GM19328 (cell line): ENCODE measurements around the gene IFFO2.
"Not testable (repeated sequence)": the region's sequence is repeated elsewhere in the genome, so short reads cannot be mapped to it uniquely, and the experiment has no call there.

ENCODE experiments used
- ATAC-seq: cut with Tn5 transposase; IDR thresholded peaks from one replicate; pipeline ENCODE4 v1.9.1; 2021; ENCODE audit warnings: mild to moderate bottlenecking, moderate library complexity; ENCODE audit not compliant: unreplicated experiment

Gene IFFO2

DNA sequence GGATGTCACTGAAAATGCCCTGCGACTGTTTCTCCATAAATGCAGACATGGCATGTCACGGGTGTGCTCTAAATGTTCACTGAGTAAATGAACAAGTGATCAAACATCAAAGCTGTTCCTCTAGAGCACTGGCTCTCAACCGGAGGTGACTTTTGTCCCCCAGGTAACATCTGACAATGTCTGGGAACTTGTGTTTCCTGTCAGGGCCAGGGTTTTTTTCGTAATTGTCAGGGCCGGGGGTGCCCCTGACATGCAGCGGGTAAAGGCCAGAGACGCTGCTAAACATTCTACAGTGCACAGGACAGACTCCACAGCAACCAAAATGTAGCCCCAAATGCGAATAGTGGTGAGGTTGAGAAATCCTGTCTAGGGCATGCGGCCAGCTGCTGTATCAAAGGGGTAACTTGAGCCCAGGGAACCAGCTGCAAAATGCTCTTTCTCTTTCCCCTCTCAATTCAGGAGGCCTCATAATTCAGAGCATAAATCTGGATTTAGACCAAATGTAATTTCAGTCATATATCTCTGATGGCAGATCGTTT is 56.1 kb downstream of the IFFO2 start:
- ATAC-seq: no peak

DNA sequence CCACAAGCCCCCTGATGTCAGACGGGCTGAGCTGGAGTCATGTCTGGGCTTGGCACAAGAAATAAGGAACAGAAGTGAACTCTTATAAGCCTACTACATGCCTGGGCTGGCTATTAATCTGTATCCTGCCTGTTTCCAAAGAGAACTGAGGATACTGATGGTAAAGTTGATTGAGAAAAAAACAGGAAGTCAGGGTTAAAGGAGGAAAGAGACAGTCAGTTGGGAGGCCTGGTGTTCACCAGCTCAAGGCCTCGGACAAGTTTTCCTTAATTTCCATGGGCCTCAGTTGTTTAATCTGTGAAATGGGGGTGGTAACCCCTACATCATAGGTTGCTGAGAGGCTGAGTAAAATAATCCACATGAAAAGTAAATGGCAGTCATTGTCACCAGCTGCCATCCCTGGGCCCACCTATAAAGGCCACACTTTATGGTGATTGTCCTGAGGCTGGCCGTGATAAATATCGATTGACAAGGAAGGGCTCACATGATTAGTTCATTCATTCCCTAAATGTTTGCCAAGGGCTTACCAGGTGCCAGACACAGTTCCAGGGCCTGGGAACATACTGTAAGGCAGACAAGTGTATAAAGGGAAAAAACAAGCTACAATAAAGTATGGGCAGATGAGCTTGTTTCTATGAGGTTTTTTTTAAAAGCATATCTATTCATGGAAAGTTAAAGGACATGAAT is 57.0 kb downstream of the IFFO2 start:
- no peak for ATAC-seq

GRCh38 chr1:18898567-18898966 is 57.9 kb downstream of the IFFO2 start:
- ATAC-seq: no peak

GRCh38 chr1:18895317-18895716 is 61.2 kb downstream of the IFFO2 start:
- ATAC-seq: no peak

DNA sequence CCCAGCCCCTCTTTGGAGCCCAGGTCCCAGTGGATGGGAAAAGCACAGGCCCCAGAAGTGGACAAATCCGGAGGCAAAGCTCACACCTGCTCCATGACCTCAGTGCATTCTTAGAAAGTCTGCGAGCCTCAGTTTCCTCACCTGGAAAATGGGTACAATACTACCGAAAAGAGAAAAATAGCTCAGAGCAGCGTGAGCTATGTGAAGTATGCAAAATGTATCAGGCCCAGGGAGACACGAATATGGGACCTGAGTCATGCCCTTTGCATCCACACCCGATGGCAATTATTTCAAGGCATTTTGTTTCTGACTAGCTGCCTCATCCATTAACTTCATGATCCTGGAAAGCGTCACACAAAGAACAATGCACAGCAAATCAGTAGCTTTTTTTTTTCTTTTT is 63.4 kb downstream of the IFFO2 start:
- ATAC-seq: no peak

DNA sequence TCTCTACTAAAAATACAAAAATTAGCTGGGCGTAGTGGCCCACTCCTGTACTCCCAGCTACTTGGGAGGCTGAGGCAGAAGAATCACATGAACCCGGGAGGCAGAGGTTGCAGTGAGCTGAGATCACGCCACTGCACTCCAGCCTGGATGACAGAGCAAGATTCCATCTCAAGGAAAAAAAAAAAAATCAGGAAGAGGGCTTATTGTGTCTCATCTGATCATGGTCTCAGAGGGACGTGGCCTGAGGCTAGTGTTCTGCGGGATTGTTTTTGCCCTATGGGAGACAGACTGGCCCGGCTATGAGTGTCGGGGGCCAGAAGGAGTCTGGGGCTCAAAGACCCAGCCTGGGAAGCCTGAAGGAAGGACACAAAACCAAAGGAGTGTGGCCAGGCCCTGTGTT is 64.6 kb downstream of the IFFO2 start:
- not testable (repeated sequence) for ATAC-seq

DNA sequence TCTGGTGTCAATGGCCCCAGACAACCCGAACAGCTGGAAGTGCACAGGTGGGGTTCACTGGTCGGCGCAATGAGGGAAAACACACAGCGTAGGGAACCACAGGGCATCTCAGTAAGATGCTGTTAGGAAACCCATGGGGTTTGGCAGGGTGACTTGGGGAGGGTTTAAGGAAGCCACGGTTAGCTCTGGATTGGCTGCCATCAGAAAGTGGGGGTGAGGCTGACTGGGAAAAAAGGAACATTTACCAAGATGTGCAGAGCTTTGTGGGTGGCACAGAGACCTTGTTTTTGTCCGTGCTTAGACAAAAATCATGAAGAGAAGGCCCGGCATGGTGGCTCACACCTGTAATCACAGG is 65.1 kb downstream of the IFFO2 start:
- no peak for ATAC-seq

- no peak for ATAC-seq
Observed at GRCh38 chr1:18890706-18891425, 65.6 kb downstream of the IFFO2 start.

DNA sequence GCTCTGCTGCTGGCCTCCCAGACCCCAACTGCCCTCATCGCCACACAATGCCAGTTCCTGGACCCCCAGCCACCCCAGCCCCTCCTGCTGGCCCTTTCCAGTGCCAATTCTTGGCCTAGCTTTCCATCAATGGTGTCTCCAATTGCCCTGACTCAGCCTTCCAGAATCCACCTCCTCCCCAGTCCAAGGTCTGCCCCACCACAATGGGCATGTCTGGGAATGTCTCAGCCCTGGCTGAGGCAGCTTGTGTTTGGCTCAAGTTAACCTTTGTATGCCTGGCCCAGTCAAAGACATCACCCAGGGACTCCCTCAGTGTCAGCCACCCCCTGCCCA is 70.5 kb downstream of the IFFO2 start:
- ATAC-seq: no peak

DNA sequence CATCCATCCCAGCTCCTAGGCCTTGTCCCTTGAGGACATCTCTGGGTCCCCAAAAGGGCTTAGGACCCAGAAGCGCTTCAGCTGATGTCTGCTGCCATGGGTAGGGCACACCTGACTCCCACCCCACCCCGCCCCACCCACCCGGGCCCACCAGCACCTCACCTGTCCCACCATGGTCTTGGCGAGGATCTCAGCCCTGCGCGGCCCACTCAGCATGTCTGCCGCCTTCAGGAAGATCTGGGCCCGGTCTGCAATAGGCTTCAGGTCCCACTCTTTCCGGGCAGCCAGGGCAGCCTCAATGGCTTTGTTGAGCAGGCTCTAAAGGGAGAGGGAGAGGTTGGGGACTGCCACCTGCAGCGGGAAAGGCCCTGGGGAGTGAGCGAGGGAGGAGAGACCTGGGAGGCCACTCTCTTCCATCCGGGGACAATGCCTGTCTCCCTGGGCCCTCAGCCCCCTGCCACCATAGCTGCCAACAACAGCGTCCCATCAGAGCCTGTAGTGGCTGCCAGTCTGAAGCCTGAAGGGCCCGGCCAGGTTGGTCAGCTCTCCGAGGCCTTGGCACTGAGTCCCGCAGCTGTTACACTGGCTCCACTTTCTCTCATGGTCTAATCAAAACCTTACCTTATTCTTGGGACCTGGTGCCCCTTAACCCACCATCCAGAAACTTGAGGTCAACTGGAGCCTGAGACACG is 71.0 kb downstream of the IFFO2 start:
- ATAC-seq: no peak

GRCh38 chr1:18884727-18885126 is 71.7 kb downstream of the IFFO2 start:
- no peak for ATAC-seq

- no peak for ATAC-seq
Observed at GRCh38 chr1:18884419-18884717, 72.1 kb downstream of the IFFO2 start.

GRCh38 chr1:18883636-18884418 is 72.6 kb downstream of the IFFO2 start:
- ATAC-seq: no peak

DNA sequence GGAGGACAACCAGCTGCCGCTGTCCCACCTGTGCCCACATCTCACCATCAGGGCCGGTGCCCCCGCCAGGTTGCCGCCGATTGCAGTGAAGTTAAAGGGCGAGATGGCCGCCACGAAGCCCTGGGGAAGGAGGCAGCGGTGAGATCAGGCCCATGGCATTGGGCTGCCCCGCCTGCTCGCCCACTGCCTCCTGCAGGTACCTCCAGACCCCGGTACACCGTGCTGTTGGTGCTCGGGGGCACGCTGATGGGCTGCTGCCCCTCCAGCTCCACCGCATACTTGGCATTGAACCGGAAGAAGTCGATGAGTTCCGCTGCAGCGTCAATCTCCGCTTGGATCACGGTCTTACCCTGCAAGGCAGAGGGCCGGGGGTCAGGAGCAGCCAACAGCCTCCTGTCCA is 73.4 kb downstream of the IFFO2 start:
- ATAC-seq: no peak

DNA sequence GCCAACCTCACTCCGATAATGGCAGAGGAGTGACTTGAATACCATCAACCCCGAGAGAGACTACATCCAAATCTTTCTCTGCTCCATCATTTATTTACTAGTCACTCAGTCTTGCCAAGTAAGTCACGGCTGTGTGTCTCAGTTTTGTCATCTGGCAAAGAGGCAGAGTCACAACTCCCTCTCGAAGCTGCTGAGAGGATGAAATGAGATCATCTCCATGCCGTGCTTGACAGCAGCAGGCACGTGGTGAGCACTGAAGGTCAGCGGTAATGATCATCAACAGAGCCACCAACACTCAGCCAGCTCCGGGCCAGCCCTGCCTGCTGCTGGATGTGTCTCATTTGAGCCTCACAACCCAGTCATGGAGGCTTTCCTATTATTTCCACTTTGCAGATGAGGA is 74.0 kb downstream of the IFFO2 start:
- ATAC-seq: no peak

DNA sequence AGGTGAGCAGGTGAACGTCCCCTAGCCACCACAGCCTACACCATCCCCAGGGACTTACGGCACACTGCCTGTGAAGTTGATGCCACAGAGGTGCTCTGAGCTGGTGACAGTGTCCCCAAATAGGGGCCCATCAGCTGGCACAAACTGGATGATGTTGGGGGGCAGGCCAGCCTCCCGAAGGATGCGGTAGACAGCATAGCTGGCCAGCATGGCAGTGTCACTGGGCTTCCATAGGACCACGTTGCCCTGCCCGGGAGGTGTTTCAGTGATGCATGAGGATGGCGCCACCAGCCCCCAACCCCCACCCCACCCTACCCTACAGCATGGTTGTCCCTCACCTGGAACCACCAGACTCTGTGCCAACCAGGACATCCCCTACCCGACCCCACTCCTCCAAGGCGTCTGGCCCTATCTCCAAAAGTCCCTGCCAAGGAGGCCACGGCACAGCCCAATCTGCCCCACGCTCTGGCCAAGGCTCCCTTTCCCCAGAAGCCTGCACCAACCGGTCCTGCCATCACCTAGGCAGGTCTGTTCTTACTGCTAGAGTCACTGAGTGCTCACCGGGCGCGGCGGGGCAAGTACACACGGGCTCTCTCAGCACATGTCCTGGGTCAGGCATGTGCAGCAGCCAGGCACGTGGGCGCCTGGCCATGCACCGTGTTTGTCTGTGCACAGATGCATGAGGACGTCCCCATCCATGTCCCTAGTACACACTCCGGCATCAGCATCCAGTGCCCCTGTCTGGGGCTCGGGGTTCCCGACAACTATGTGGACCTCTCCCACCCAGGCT is 74.6 kb downstream of the IFFO2 start:
- ATAC-seq: no peak

- no peak for ATAC-seq
Observed at GRCh38 chr1:18881164-18881563, 75.3 kb downstream of the IFFO2 start.

DNA sequence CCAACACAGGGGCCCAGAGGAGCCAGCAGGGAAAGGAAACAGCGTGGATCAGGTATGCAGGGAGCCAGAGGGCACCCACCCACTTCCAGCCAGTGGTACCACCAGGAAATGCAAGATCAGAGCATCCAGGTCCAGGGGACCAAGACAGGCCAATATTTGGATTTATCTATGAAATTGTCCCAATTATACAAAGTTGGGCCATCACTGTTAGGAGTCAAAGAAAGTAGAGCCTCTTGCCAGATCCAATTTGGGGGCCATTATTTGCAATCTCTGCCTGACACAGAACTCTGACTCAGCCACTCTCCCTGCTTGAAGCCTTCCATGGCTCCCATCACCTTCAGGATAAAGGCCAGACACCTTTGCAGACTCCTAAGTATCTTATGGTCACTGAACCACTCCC is 75.9 kb downstream of the IFFO2 start:
- no peak for ATAC-seq

DNA sequence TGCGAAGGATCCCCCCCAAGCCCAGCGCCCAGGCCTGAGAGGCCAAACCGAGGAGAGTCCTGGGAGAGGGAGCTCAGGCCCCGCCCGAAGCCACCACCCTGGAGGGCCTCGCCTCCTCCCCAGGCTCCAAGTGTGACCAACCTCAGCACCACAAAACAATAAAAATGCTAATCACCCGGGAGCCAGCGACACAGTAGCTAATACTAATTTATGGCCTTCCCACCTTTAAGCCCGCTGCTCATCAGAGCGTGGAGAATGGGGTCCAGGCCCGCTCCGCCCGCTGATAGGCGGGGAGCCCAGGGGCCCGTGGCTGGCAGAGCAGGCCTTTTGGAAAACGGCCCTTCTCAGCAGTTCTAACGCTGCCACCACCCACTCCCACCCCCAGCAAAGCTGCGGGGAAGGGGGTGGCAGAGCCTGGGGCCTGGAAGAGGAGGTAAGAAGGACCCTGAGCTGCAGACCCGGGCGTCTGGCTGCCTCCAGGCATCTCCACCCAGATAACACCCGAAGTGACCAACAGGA is 76.6 kb downstream of the IFFO2 start:
- ATAC-seq: no peak

- ATAC-seq: no peak
Observed at GRCh38 chr1:18879215-18879790, 77.2 kb downstream of the IFFO2 start.
